DLD1 (cell line): ENCODE data around the gene GEN1.
"Not testable (repeated sequence)": the region's sequence is repeated elsewhere in the genome, so short reads cannot be mapped to it uniquely, and the experiment has no call there.

Experiments
- in situ Hi-C: cut with HindIII; loops from 2 replicates; pipeline ENCODE4 v1.10.0; 2017; ENCODE audit warnings: low sequenced_read_pairs

Gene GEN1

GRCh38 chr2:17821535-17822444, 67.9 kb downstream of the GEN1 start:
- in situ Hi-C loops = no loop called here

GRCh38 chr2:17822445-17823117, 68.6 kb downstream of the GEN1 start:
- in situ Hi-C loops = no loop called here

GRCh38 chr2:17823646-17824045, 69.7 kb downstream of the GEN1 start:
- in situ Hi-C loops = not testable (repeated sequence)

GRCh38 chr2:17827316-17827715, 73.4 kb downstream of the GEN1 start:
- in situ Hi-C loops = no loop called here

GRCh38 chr2:17827785-17828184, 73.8 kb downstream of the GEN1 start:
- in situ Hi-C loops = no loop called here

GRCh38 chr2:17830053-17831034, 76.4 kb downstream of the GEN1 start:
- in situ Hi-C loops = no loop called here

- in situ Hi-C loops = no loop called here
These were observed 81.6 kb downstream of the GEN1 start for GRCh38 chr2:17835516-17835915.
